ENCODE results near the gene TMEM212. TPM values are rescaled to one million over a fixed set of nuclear protein-coding genes. Genes with fewer than 3 reads are reported as not detected.

TMEM212 gene
- total and polyA plus RNA-seq, 2 of the 13 experiments (the other 11 are each of a cell fraction or from before 2014, with no cell fraction given) = not detected

GRCh38 chr3:171804618-171805389, 38.3 kb upstream of the TMEM212 start:
- ATAC-seq (no peak), DNase-seq (ENCODE audit: low spot score) (no peak), FAIRE-seq (no peak)
- Histone ChIP-seq H3K9ac (ENCODE audit: insufficient read depth, low read depth, low read length) (no peak overlapping the region), H3K9me3 (ENCODE audit: low read length) (no peaks in the 10 kb centered on the region), H3K27ac (ENCODE audit: extremely low read length, insufficient read depth, low read length) (peak overlapping the region; percentile 88), H3K4me3 (replicated peaks in 1 of 3; ENCODE audit: insufficient read depth in 1 of 3, low read depth in 2 of 3, low read length in 3 of 3) (no peak overlapping the region), H3K4me2 (ENCODE audit: low read depth, low read length) (peak overlapping the region; percentile 83), H3K79me2 (ENCODE audit: insufficient read depth, low read length) (peaks cover 92% of the 10 kb centered on the region), H3K36me3 (replicated peaks in 1 of 2; ENCODE audit: control insufficient read depth in 1 of 2, insufficient read depth in 2 of 2, low read length in 2 of 2) (peaks cover 2 to 17% of the 10 kb centered on the region in 2 experiments; a peak in 3 of 5 replicates), H2AFZ (ENCODE audit: low read length) (no peak overlapping the region), H3K27me3 (ENCODE audit: control insufficient read depth in 1 of 2, insufficient read depth in 2 of 2, low read length in 2 of 2) (no peaks in the 10 kb centered on the region; a peak in 1 of 5 replicates), H3K4me1 (ENCODE audit: insufficient read depth, low read length) (peaks cover 78% of the 10 kb centered on the region), H4K20me1 (ENCODE audit: insufficient read depth, low read length) (peaks cover 2% of the 10 kb centered on the region)
- TF ChIP-seq ZFP36L2 (CRISPR knock-in tag; IDR thresholded peaks at IDR 0.05) (no peak), ZNF501 (CRISPR knock-in tag; IDR thresholded peaks at IDR 0.05) (no peak), GATAD2A (CRISPR knock-in tag; IDR thresholded peaks at IDR 0.05) (0 out of 2 replicates have a peak, but pooled peaks have one; percentile 10), NCOR1 (IDR thresholded peaks at IDR 0.05; ENCODE audit: borderline replicate concordance, low read length) (no peak), ZNF746 (CRISPR knock-in tag; IDR thresholded peaks at IDR 0.05) (no peak), SOX13 (IDR thresholded peaks at IDR 0.05) (no peak), SOX13 (CRISPR knock-in tag; conservative IDR thresholded peaks at IDR 0.05 in 1 of 2, IDR thresholded peaks at IDR 0.05 in 1 of 2) (0 out of 4 replicates have a peak, but pooled peaks of 1 of the 2 experiments have one; percentile 8), FOXJ3 (CRISPR knock-in tag; IDR thresholded peaks at IDR 0.05; ENCODE audit: borderline replicate concordance) (no peak)
- 83% methylated on average over 6 of the region's 6 CpGs for WGBS (ENCODE audit: low lambda C conversion rate)
- ChIA-PET CTCF (ENCODE audit: low intra/inter-chr PET ratio, low total read pairs) (no interaction called here), POLR2A (no interaction called here)
- intact Hi-C loops (cut with micrococcal nuclease; ENCODE audit: unreplicated experiment) (loop anchor here (5.0 kb wide), 1 partner anchor 237 kb away; no protein-coding TSS in a partner anchor), in situ Hi-C loops (cut with HindIII; ENCODE audit: extremely low pct_ligation_motif_present, low pct_unique_long_range_greater_than_20kb) (no loop called here)
- no TSS peak for BruUV-seq (replicated peaks)

All from HepG2 (cell line).